H1 (cell line): ENCODE results near the gene BCO1. TPM values are rescaled to one million over a fixed set of nuclear protein-coding genes. Genes with fewer than 3 reads are reported as not detected.

Source experiments
- CTCF ChIA-PET: fragments of 300-600 bp; sonication (Branson Sonifier 250); formaldehyde crosslinking; loops from one replicate; lab custom pipeline; 2021; ENCODE audit not compliant: partially characterized antibody; lab: Charles Lee
- POLR2A ChIA-PET: fragments of 300-600 bp; sonication (Branson Sonifier 250); formaldehyde crosslinking; loops from one replicate; lab custom pipeline; 2021; ENCODE audit warnings: inconsistent platforms; ENCODE audit not compliant: partially characterized antibody; lab: Charles Lee
- DNase-seq, 2 experiments: peaks; one replicate each; pipeline versions ENCODE4 v3.0.0 to v3.0.0-alpha.2; 2010 to 2022; ENCODE audit warnings: low spot score in 2 of 2, low read depth in 1 of 2, mixed read lengths in 1 of 2
- FAIRE-seq: peaks from 2 replicates; lab custom pipeline; 2011; peaks lifted over from hg19 to GRCh38; lab: Jason Lieb, UNC
- H2AFZ ChIP-seq: 2 replicates; pipeline ENCODE4 v1.8.1; 2012; ENCODE audit warnings: low read length, inconsistent platforms
- H2AK5ac ChIP-seq: 2 replicates; pipeline ENCODE4 v1.6.1; 2013; ENCODE audit warnings: low read depth, low read length
- H2BK120ac ChIP-seq: replicated peaks from 2 replicates; pipeline ENCODE3; 2013; ENCODE audit warnings: low read depth, low read length, inconsistent platforms
- H2BK12ac ChIP-seq: 2 replicates; pipeline ENCODE4 v1.6.1; 2013; ENCODE audit warnings: low read depth, low read length
- H2BK15ac ChIP-seq: 2 replicates; pipeline ENCODE4 v1.6.1; 2013; ENCODE audit warnings: low read length
- H2BK20ac ChIP-seq: 2 replicates; pipeline ENCODE4 v1.6.1; 2013; ENCODE audit warnings: low read length
- H2BK5ac ChIP-seq: 2 replicates; pipeline ENCODE4 v1.6.1; 2013; ENCODE audit warnings: low read depth, low read length
- H3K14ac ChIP-seq: 2 replicates; pipeline ENCODE4 v1.6.1; 2013; ENCODE audit warnings: inconsistent platforms; ENCODE audit not compliant: insufficient read length
- H3K18ac ChIP-seq: 2 replicates; pipeline ENCODE4 v1.6.1; 2013; ENCODE audit warnings: low read length; ENCODE audit errors: extremely low read depth
- H3K23ac ChIP-seq: 2 replicates; pipeline ENCODE4 v1.6.1; 2013; ENCODE audit warnings: inconsistent platforms; ENCODE audit not compliant: insufficient read length
- H3K23me2 ChIP-seq: 2 replicates; pipeline ENCODE4 v1.6.1; 2013; ENCODE audit warnings: low read depth, low read length
- H3K27ac ChIP-seq: 2 replicates; pipeline ENCODE4 v1.6.1; 2011; ENCODE audit warnings: low read depth, low read length, inconsistent platforms
- H3K27me3 ChIP-seq, 4 experiments: replicated peaks in 1 of 4; 1 replicate in 1 of 4; 2 replicates in 3 of 4; pipeline versions ENCODE4 v1.6.1 to v1.8.1; 2011 to 2013; ENCODE audit warnings: low read length in 3 of 4, mild to moderate bottlenecking in 3 of 4, inconsistent platforms in 2 of 4, mixed read lengths in 2 of 4, moderate library complexity in 1 of 4; ENCODE audit not compliant: control insufficient read depth in 3 of 4, insufficient read depth in 3 of 4; ENCODE audit errors: extremely low read depth in 1 of 4
- H3K36me3 ChIP-seq, 4 experiments: 2 replicates each; pipeline versions ENCODE4 v1.6.1 to v1.8.1; 2011 to 2013; ENCODE audit warnings: mild to moderate bottlenecking in 4 of 4, low read length in 3 of 4, moderate library complexity in 2 of 4, control low read depth in 1 of 4, inconsistent platforms in 1 of 4; ENCODE audit not compliant: insufficient read depth in 4 of 4, control insufficient read depth in 2 of 4
- H3K4ac ChIP-seq: replicated peaks from 2 replicates; pipeline ENCODE3; 2013; ENCODE audit warnings: low read length, low read depth, mixed read lengths, inconsistent platforms; ENCODE audit not compliant: insufficient read length
- H3K4me1 ChIP-seq, 4 experiments: replicated peaks in 1 of 4; 1 replicate in 1 of 4; 2 replicates in 3 of 4; pipeline versions ENCODE4 v1.6.1 to v1.8.1; 2011 to 2013; ENCODE audit warnings: low read length in 3 of 4, inconsistent platforms in 2 of 4, mixed read lengths in 1 of 4; ENCODE audit not compliant: insufficient read depth in 4 of 4, control insufficient read depth in 3 of 4
- H3K4me2 ChIP-seq, 2 experiments: 2 replicates each; pipeline versions ENCODE4 v1.6.1 to v1.8.1; 2011 to 2013; ENCODE audit warnings: low read depth in 2 of 2, low read length in 2 of 2, control low read depth in 1 of 2, inconsistent platforms in 1 of 2, mild to moderate bottlenecking in 1 of 2; ENCODE audit not compliant: insufficient read depth in 1 of 2
- H3K4me3 ChIP-seq, 4 experiments: fragments of 200-600, 300-600 bp in 1 of 4; sonication (generic), shearing (Covaris generic), sonication (Bioruptor Twin) in 1 of 4; 2 replicates each; pipeline versions ENCODE4 v1.5.1 to v1.8.1; 2011 to 2016; ENCODE audit warnings: low read length in 4 of 4, low read depth in 3 of 4, control low read depth in 2 of 4, inconsistent platforms in 2 of 4, mild to moderate bottlenecking in 2 of 4, mixed read lengths in 1 of 4, moderate library complexity in 1 of 4; ENCODE audit not compliant: insufficient read depth in 2 of 4; ENCODE audit errors: extremely low read depth in 1 of 4
- H3K56ac ChIP-seq: replicated peaks from 2 replicates; pipeline ENCODE3; 2013; ENCODE audit warnings: low read depth, mild to moderate bottlenecking, mixed read lengths, low read length, inconsistent platforms; ENCODE audit not compliant: insufficient read length
- H3K79me1 ChIP-seq: 2 replicates; pipeline ENCODE4 v1.6.1; 2013; ENCODE audit warnings: low read depth, low read length, control low read depth
- H3K79me2 ChIP-seq, 2 experiments: 2 replicates each; pipeline versions ENCODE4 v1.6.1 to v1.8.1; 2012 to 2013; ENCODE audit warnings: low read length in 2 of 2, mild to moderate bottlenecking in 2 of 2, inconsistent platforms in 1 of 2; ENCODE audit not compliant: insufficient read depth in 2 of 2, control insufficient read depth in 1 of 2
- H3K9ac ChIP-seq, 4 experiments: replicated peaks in 1 of 4; 1 replicate in 1 of 4; 2 replicates in 3 of 4; pipeline versions ENCODE4 v1.6.1 to v1.8.1; 2011 to 2013; ENCODE audit warnings: low read depth in 3 of 4, low read length in 3 of 4, control low read depth in 2 of 4, mild to moderate bottlenecking in 2 of 4, moderate library complexity in 2 of 4, inconsistent platforms in 1 of 4; ENCODE audit errors: extremely low read depth in 1 of 4
- H3K9me3 ChIP-seq, 2 experiments: 2 replicates each; pipeline versions ENCODE4 v1.6.1 to v1.8.1; 2012 to 2013; ENCODE audit warnings: mild to moderate bottlenecking in 2 of 2, moderate library complexity in 2 of 2, control low read depth in 1 of 2, inconsistent platforms in 1 of 2, low read depth in 1 of 2, low read length in 1 of 2, mixed read lengths in 1 of 2; ENCODE audit not compliant: insufficient read depth in 2 of 2
- H4K20me1 ChIP-seq, 2 experiments: replicated peaks in 1 of 2; 2 replicates each; pipeline versions ENCODE3 to v1.8.1; 2011 to 2013; ENCODE audit warnings: inconsistent platforms in 2 of 2, low read length in 2 of 2, mild to moderate bottlenecking in 1 of 2; ENCODE audit not compliant: insufficient read depth in 2 of 2, control insufficient read depth in 1 of 2
- H4K5ac ChIP-seq: 2 replicates; pipeline ENCODE4 v1.6.1; 2013; ENCODE audit warnings: low read length, low read depth, mixed read lengths, inconsistent platforms; ENCODE audit not compliant: insufficient read length
- H4K8ac ChIP-seq: 2 replicates; pipeline ENCODE4 v1.8.0; 2013; ENCODE audit warnings: mild to moderate bottlenecking, moderate library complexity, low read length, inconsistent platforms; ENCODE audit not compliant: insufficient read depth; ENCODE audit errors: extremely low read depth
- H4K91ac ChIP-seq: replicated peaks from 2 replicates; pipeline ENCODE3; 2013; ENCODE audit warnings: low read length, mixed read lengths, inconsistent platforms; ENCODE audit not compliant: insufficient read length
- EP300 ChIP-seq, 2 experiments: IDR thresholded peaks; 1 replicate in 1 of 2; 2 replicates in 1 of 2; pipeline ENCODE4 v1.6.1; 2011 to 2012; ENCODE audit warnings: low read depth in 2 of 2, low read length in 2 of 2, mild to moderate bottlenecking in 2 of 2, borderline replicate concordance in 1 of 2, inconsistent platforms in 1 of 2, moderate library complexity in 1 of 2
- JUND ChIP-seq: IDR thresholded peaks from 2 replicates; pipeline ENCODE4 v1.6.1; 2011; ENCODE audit warnings: mild to moderate bottlenecking, improper control_type of control experiment, low read length
- KDM5A ChIP-seq: fragments of 200-600 bp; IDR thresholded peaks from 2 replicates; pipeline ENCODE4 v1.7.1; 2012; ENCODE audit warnings: mild to moderate bottlenecking, low read length, inconsistent platforms, mixed read lengths
- RAD21 ChIP-seq, 2 experiments: IDR thresholded peaks in 1 of 2; conservative IDR thresholded peaks in 1 of 2; 2 replicates each; pipeline ENCODE4 v1.6.1; 2011; ENCODE audit warnings: low read depth in 2 of 2, low read length in 2 of 2, improper control_type of control experiment in 1 of 2, inconsistent platforms in 1 of 2, mild to moderate bottlenecking in 1 of 2, moderate library complexity in 1 of 2
- RNF2 ChIP-seq: fragments of 200-900, 300-1000 bp; sonication (generic); IDR thresholded peaks from 2 replicates; pipeline ENCODE4 v1.7.1; 2016; ENCODE audit warnings: borderline replicate concordance, low read depth, mild to moderate bottlenecking, antibody characterized with exemption, low read length; ENCODE audit not compliant: poor library complexity, severe bottlenecking; ENCODE audit errors: missing control alignments
- TEAD4 ChIP-seq: IDR thresholded peaks from 2 replicates; pipeline ENCODE4 v1.6.1; 2012; ENCODE audit warnings: low read depth, low read length, inconsistent platforms, mixed read lengths
- WGBS, 2 experiments: shearing (Covaris generic) in 1 of 2; methylation state at CpG; one replicate each; pipeline versions ENCODE4 v1.1.6 to v1.1.7; 2013 to 2015; ENCODE audit warnings: low lambda C conversion rate in 2 of 2, mixed read lengths in 2 of 2, inconsistent platforms in 1 of 2, low coverage in 1 of 2, missing lambda C conversion rate in 1 of 2; ENCODE audit not compliant: insufficient replicate concordance in 2 of 2, insufficient coverage in 1 of 2, insufficient read length in 1 of 2; ENCODE audit errors: extremely low coverage in 1 of 2, missing lambda C conversion rate in 1 of 2; 5-methylcytosine and 5-hydroxymethylcytosine counted together
- polyA plus RNA-seq, 7 experiments: library from polyadenylated mRNA; depleted of rRNA in 3 of 7; stranded (reverse) in 5 of 7; unstranded in 2 of 7; fragments of >200 nt in 5 of 7; fragments of 200-250 nt in 2 of 7; gene quantifications; 1 replicate in 5 of 7; 2 replicates in 1 of 7; 4 replicates in 1 of 7; pipeline versions ENCODE4 v1.2.1 to v1.2.3, GENCODE V29; 2011 to 2013; ENCODE audit warnings: missing spikeins in 2 of 7, mixed read lengths in 2 of 7
- total RNA-seq: library from RNA; stranded (reverse); fragmentation: NEBNext Ultra II Directional; extraction: Animal tissue kit (Norgen Biotek cat#: 25700); gene quantifications from 2 replicates; pipeline ENCODE4 v1.2.1, GENCODE V29; 2021
- TF ChIP-seq, protein P1 (sequence below), 3 experiments: IDR thresholded peaks; 1 replicate in 2 of 3; 2 replicates in 1 of 3; pipeline versions ENCODE4 v1.5.1 to v1.6.1; 2011; ENCODE audit warnings: low read length in 3 of 3, mild to moderate bottlenecking in 3 of 3, inconsistent platforms in 2 of 3, low read depth in 1 of 3, moderate library complexity in 1 of 3; ENCODE audit not compliant: insufficient read depth in 1 of 3; ENCODE audit errors: control extremely low read depth in 1 of 3

BCO1 gene
- total and polyA plus RNA-seq, 2 of the 8 experiments (the other 6 are each of a cell fraction or from before 2014, with no cell fraction given), result 0.21 TPM; not detected in 1

- no peak overlapping the region for H2BK20ac ChIP-seq
- no peak overlapping the region for H3K9ac ChIP-seq
- no peaks in the 10 kb centered on the region for H4K20me1 ChIP-seq
- WGBS, 2 experiments, result 93% methylated on average over 9 of the region's 9 CpGs; no CpG with 5 or more reads in 1 of the 2 experiments
- no peak overlapping the region for H3K56ac ChIP-seq
- no peaks in the 10 kb centered on the region for H3K36me3 ChIP-seq
- no peak overlapping the region for H4K5ac ChIP-seq
- no peaks in the 10 kb centered on the region for H3K23me2 ChIP-seq
- no peak overlapping the region for H2BK5ac ChIP-seq
- H2BK15ac ChIP-seq, result no peak overlapping the region
- H2BK120ac ChIP-seq, result no peak overlapping the region
- FAIRE-seq, result no peak
- no peak for DNase-seq
- POLR2A ChIA-PET, result interaction anchor here (0.9 kb wide), 1 partner anchor 18 kb away, joined by 3 read pairs; no protein-coding TSS in a partner anchor
- H3K27me3 ChIP-seq, result no peaks in the 10 kb centered on the region
- H2AK5ac ChIP-seq, result no peak overlapping the region
- no peaks in the 10 kb centered on the region for H3K79me2 ChIP-seq
- no peak overlapping the region for H2AFZ ChIP-seq
- H3K79me1 ChIP-seq, result no peaks in the 10 kb centered on the region
- no peak overlapping the region for H3K27ac ChIP-seq
- H3K23ac ChIP-seq, result no peak overlapping the region
- H3K9me3 ChIP-seq, result no peaks in the 10 kb centered on the region
- no peaks in the 10 kb centered on the region for H3K4me1 ChIP-seq
- H3K14ac ChIP-seq, result no peak overlapping the region
- H4K91ac ChIP-seq, result no peak overlapping the region
- H3K4me2 ChIP-seq, result no peak overlapping the region
- no peak overlapping the region; the same call in 1 of the 2 replicates for H4K8ac ChIP-seq
- no peak overlapping the region for H3K4ac ChIP-seq
- no peak overlapping the region for H2BK12ac ChIP-seq
- no peak overlapping the region for H3K18ac ChIP-seq
- H3K4me3 ChIP-seq, result no peak overlapping the region
- CTCF ChIA-PET, result interaction anchor here (0.6 to 1.4 kb wide), 5 partner anchors 9 to 57 kb away, joined by 3 to 4 read pairs (median 3); no protein-coding TSS in a partner anchor
- TF ChIP-seq RAD21 (IDR thresholded peaks at IDR 0.05 in 1 of 2, conservative IDR thresholded peaks at IDR 0.05 in 1 of 2; ENCODE audit: low read depth in 2 of 2, low read length in 2 of 2) (peak; percentile 39 to 54; a peak in 3 of 4 replicates), EP300 (IDR thresholded peaks at IDR 0.05; ENCODE audit: borderline replicate concordance in 1 of 2, low read depth in 2 of 2, low read length in 2 of 2) (no peak), KDM5A (no peak), TEAD4 (no peak), RNF2 (no peak), JUND (no peak)
- TF ChIP-seq, protein P1, sequence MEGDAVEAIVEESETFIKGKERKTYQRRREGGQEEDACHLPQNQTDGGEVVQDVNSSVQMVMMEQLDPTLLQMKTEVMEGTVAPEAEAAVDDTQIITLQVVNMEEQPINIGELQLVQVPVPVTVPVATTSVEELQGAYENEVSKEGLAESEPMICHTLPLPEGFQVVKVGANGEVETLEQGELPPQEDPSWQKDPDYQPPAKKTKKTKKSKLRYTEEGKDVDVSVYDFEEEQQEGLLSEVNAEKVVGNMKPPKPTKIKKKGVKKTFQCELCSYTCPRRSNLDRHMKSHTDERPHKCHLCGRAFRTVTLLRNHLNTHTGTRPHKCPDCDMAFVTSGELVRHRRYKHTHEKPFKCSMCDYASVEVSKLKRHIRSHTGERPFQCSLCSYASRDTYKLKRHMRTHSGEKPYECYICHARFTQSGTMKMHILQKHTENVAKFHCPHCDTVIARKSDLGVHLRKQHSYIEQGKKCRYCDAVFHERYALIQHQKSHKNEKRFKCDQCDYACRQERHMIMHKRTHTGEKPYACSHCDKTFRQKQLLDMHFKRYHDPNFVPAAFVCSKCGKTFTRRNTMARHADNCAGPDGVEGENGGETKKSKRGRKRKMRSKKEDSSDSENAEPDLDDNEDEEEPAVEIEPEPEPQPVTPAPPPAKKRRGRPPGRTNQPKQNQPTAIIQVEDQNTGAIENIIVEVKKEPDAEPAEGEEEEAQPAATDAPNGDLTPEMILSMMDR (IDR thresholded peaks at IDR 0.05; ENCODE audit: control extremely low read depth in 1 of 3, insufficient read depth in 1 of 3, low read depth in 1 of 3, low read length in 3 of 3), result peak in 1 of 3 experiments; percentile 19; a peak in 2 of 4 replicates
These were observed 39.9 kb upstream of the BCO1 start for GRCh38 chr16:81198635-81199034.
